Esophagus muscularis mucosa (tissue), 4 donors: Measurements from ENCODE around the gene NDUFC2. TPM values are rescaled to one million over a fixed set of nuclear protein-coding genes. Genes with fewer than 3 reads are reported as not detected.

Experiments
- DNase-seq: peaks from one replicate; pipeline ENCODE4 v3.0.0-alpha.2; 2017; ENCODE audit errors: extremely low spot score
- H3K27ac ChIP-seq, 4 donors: fragments of 200-600 bp; sonication (generic); replicated peaks in 1 of 4; 1 replicate in 3 of 4; 2 replicates in 1 of 4; pipeline ENCODE4 v1.5.1; 2016 to 2019; ENCODE audit warnings: mild to moderate bottlenecking in 1 of 4
- H3K27me3 ChIP-seq, 4 donors: fragments of 200-600 bp; sonication (generic); one replicate each; pipeline versions ENCODE4 v1.5.1 to v1.6.0; 2016 to 2019
- H3K36me3 ChIP-seq, 4 donors: fragments of 200-600 bp; sonication (generic); one replicate each; pipeline ENCODE4 v1.5.1; 2016 to 2019
- H3K4me1 ChIP-seq, 4 donors: fragments of 200-600 bp; sonication (generic); one replicate each; pipeline ENCODE4 v1.5.1; 2016 to 2019
- H3K4me3 ChIP-seq, 4 donors: fragments of 200-600 bp; sonication (generic); 1 replicate in 2 of 4; 2 replicates in 2 of 4; pipeline ENCODE4 v1.5.1; 2016 to 2019; ENCODE audit warnings: mild to moderate bottlenecking in 4 of 4, moderate library complexity in 1 of 4
- H3K9me3 ChIP-seq, 4 donors: fragments of 200-600 bp; sonication (generic); 1 replicate in 3 of 4; 2 replicates in 1 of 4; pipeline ENCODE4 v1.5.1; 2016 to 2019
- EP300 ChIP-seq: sonication (generic); formaldehyde crosslinking; IDR thresholded peaks from one replicate; pipeline ENCODE4 v1.6.1; 2017; ENCODE audit warnings: antibody characterized with exemption
- POLR2A ChIP-seq: fragments of 450-650 bp; IDR thresholded peaks from one replicate; pipeline ENCODE4 v1.6.1; 2017; ENCODE audit warnings: antibody characterized with exemption, moderate library complexity, mild to moderate bottlenecking, low read depth
- POLR2AphosphoS5 ChIP-seq, 2 donors: sonication (generic); formaldehyde crosslinking; IDR thresholded peaks; one replicate each; pipeline ENCODE4 v1.6.1; 2017; ENCODE audit warnings: antibody characterized with exemption in 2 of 2
- WGBS: methylation state at CpG from one replicate; pipeline ENCODE4 v1.1.5; 2018; 5-methylcytosine and 5-hydroxymethylcytosine counted together
- intact Hi-C: fragments of 100-400 bp; cut with DNase I; formaldehyde crosslinking; loops from one replicate; pipeline ENCODE4 v1.15.1; 2023
- total RNA-seq, 4 donors: library from RNA; depleted of rRNA; stranded (reverse); fragments of >200 nt; gene quantifications; one replicate each; pipeline versions ENCODE4 v1.1.0 to v1.2.1, GENCODE V29; 2016
- TF ChIP-seq, protein P1 (sequence below), 3 experiments: fragments of 200-600 bp in 2 of 3; fragments of 450-650 bp in 1 of 3; sonication (generic) in 2 of 3; IDR thresholded peaks; one replicate each; pipeline ENCODE4 v1.5.1; 2017 to 2019; ENCODE audit warnings: antibody characterized with exemption in 3 of 3, mild to moderate bottlenecking in 2 of 3, moderate library complexity in 1 of 3

The NDUFC2 gene
- total RNA-seq, 4 donors from 2014 or later: 65.1 to 116 (median 91.1) TPM

DNA sequence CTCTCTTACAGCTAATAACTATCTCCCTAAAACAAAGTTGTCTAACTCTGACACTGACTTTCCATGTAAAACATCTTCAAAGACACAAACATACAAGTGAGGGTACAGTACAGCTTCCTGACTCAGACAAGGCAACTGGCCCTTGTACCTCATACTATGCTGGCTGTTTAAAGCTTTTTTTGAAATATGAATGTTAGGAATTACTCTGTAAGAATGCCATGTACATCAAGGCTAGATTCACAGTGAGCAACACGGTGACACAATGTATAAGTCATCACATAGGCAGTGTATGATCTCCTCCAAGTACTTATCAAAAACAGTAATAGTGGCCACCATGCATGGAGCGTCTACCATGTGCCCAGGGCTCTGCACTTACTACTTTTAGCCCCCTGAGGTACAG is 31.2 kb upstream of the NDUFC2 start:
- TF ChIP-seq EP300 (no peak), POLR2AphosphoS5 (IDR thresholded peaks at IDR 0.05) (no peak), POLR2A (no peak)
- TF ChIP-seq, protein P1, sequence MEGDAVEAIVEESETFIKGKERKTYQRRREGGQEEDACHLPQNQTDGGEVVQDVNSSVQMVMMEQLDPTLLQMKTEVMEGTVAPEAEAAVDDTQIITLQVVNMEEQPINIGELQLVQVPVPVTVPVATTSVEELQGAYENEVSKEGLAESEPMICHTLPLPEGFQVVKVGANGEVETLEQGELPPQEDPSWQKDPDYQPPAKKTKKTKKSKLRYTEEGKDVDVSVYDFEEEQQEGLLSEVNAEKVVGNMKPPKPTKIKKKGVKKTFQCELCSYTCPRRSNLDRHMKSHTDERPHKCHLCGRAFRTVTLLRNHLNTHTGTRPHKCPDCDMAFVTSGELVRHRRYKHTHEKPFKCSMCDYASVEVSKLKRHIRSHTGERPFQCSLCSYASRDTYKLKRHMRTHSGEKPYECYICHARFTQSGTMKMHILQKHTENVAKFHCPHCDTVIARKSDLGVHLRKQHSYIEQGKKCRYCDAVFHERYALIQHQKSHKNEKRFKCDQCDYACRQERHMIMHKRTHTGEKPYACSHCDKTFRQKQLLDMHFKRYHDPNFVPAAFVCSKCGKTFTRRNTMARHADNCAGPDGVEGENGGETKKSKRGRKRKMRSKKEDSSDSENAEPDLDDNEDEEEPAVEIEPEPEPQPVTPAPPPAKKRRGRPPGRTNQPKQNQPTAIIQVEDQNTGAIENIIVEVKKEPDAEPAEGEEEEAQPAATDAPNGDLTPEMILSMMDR (IDR thresholded peaks at IDR 0.05): no peak
- Histone ChIP-seq H3K9me3 (no peaks in the 10 kb centered on the region), H3K27ac (no peak overlapping the region), H3K27me3 (no peaks in the 10 kb centered on the region), H3K4me1 (no peaks in the 10 kb centered on the region), H3K36me3 (peaks cover 16 to 73% (median 38%) of the 10 kb centered on the region in 4 donors), H3K4me3 (no peak overlapping the region)
- 81% methylated on average over 2 of the region's 2 CpGs for WGBS
- DNase-seq: no peak
- intact Hi-C loops: no loop called here

DNA sequence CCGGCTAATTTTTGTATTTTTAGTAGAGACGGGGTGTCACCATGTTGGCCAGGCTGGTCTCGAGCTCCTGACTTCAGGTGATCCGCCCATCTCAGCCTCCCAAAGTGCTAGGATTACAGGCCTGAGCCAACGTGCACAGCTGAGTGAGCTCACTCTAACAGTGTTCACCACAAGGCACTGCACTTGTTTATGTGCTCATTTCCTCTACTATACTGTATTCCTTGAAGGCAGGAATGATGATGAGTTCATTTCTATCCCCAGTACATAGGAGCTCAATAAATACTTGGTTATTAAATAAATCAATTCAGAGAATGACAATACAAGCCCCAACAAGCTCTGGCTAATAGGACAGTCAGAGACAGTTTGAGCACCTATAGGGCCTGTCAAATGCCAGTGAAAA is 30.7 kb upstream of the NDUFC2 start:
- intact Hi-C loops: no loop called here
- no peaks in the 10 kb centered on the region for H3K27me3 ChIP-seq
- H3K9me3 ChIP-seq: no peaks in the 10 kb centered on the region
- TF ChIP-seq EP300 (no peak), POLR2AphosphoS5 (IDR thresholded peaks at IDR 0.05) (no peak), POLR2A (no peak)
- TF ChIP-seq, protein P1 (IDR thresholded peaks at IDR 0.05): no peak
- H3K27ac ChIP-seq: no peak overlapping the region
- DNase-seq: no peak
- H3K4me1 ChIP-seq: no peaks in the 10 kb centered on the region
- 96% methylated on average over 5 of the region's 5 CpGs for WGBS
- no peak overlapping the region for H3K4me3 ChIP-seq
- H3K36me3 ChIP-seq: peaks cover 16 to 72% (median 38%) of the 10 kb centered on the region in 4 donors

DNA sequence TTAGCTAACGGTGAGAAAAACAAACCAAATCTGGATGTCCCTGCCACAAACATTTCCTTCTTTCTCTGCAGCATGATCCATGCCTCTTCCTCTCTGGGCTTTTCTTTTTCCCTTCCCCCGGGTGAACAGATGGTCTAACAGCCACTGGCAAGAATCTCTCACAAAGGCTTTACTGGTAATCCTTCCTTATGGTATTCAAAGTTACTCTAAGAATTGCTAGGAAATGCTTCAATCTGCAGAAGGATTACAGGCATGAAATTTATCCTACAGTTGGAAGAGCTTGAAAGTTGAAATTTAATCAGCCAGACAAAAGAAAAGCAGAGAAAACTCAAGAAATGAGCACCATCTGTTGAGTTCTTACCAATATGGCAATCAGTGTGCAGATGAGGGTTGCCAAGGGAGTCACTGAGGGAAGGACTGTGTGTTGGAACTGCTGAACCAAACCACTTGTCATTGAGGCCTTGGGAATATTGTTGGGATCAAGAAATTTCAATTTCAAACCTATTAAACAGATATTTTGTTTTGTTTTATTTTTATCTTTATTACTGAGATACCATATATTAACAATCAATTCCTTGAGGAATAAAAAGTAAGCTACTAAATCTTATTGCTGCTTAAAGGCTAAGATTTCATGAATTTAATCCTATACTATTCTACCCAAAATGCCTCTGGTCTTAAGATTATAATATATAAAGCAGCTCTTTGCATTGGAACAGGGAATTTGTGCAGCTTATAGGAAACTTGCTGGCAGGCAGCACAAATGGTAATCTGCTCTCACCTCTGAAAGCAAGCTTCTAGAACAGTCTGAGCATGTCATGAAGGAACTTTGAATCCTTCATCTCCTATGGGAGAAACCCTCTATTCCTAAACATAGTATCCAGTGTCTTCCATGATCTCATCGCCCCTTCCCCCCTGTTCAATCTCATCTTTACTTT is 29.7 kb upstream of the NDUFC2 start:
- DNase-seq: no peak
- WGBS: 67% methylated on average over 3 of the region's 3 CpGs
- H3K27me3 ChIP-seq: no peaks in the 10 kb centered on the region
- H3K9me3 ChIP-seq: no peaks in the 10 kb centered on the region
- no peak overlapping the region for H3K27ac ChIP-seq
- TF ChIP-seq EP300: no peak
- TF ChIP-seq, protein P1 (IDR thresholded peaks at IDR 0.05): no peak
- intact Hi-C loops: no loop called here
- H3K36me3 ChIP-seq: peaks cover 16 to 71% (median 38%) of the 10 kb centered on the region in 4 donors
- no peaks in the 10 kb centered on the region for H3K4me1 ChIP-seq
- H3K4me3 ChIP-seq: no peak overlapping the region

DNA sequence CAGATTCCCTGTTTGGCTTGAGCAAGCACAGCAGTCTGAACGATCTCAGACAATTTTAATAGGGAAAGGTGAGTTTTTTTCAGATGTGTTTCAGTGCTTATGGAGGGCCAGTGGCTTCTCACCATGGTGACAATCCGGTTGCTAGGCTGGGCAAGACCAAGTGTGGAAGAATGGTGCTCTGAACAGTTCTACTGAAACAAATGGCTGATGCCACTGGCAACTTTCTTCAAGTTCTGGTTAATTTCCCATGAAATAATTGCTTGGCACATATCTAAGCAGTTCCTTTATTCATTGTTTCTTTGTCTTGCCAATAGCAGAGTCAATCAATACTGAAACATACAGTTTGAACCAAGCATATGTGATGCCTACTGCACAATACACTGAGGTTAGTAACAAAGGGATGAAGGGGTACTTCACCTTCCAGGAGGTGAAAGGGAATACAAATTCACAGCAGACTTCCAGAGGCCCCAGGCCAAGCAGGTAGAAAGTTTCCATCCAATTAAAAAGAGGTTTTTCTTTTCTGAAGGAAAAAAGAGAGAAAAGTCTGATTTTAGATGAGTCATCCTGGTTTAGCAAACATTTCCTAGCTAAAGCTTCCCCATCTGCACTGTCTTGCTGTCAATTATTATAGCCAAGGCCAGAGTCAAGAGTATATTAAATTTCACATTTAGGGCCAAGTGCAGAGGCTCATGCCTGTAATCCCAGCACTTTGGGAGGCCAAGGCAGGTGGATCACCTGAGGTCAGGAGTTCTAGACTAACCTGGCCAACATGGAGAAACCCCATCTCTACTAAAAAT is 21.2 kb upstream of the NDUFC2 start:
- no peaks in the 10 kb centered on the region for H3K4me1 ChIP-seq
- TF ChIP-seq POLR2A (no peak), EP300 (no peak), POLR2AphosphoS5 (IDR thresholded peaks at IDR 0.05) (no peak)
- TF ChIP-seq, protein P1 (IDR thresholded peaks at IDR 0.05): no peak
- DNase-seq: no peak
- no peak overlapping the region for H3K4me3 ChIP-seq
- no peaks in the 10 kb centered on the region for H3K27me3 ChIP-seq
- intact Hi-C loops: no loop called here
- no peaks in the 10 kb centered on the region for H3K9me3 ChIP-seq
- H3K36me3 ChIP-seq: peaks cover 12 to 58% (median 24%) of the 10 kb centered on the region in 4 donors
- 92% methylated on average over 2 of the region's 2 CpGs for WGBS
- H3K27ac ChIP-seq: no peak overlapping the region
